GM23248 (cell line): ENCODE measurements around the gene TRMT112. TPM values are rescaled to one million over a fixed set of nuclear protein-coding genes. Genes with fewer than 3 reads are reported as not detected.

Experiments used
- DNase-seq: peaks from one replicate; pipeline ENCODE4 v3.0.0-alpha.2; 2015
- H2AFZ ChIP-seq: fragments of 200-600 bp; sonication (generic); 2 replicates; pipeline ENCODE4 v1.6.1; 2016; ENCODE audit warnings: antibody characterized with exemption
- H3F3A ChIP-seq: fragments of 200-600 bp; sonication (generic); 2 replicates; pipeline ENCODE4 v1.6.1; 2016; ENCODE audit warnings: mild to moderate bottlenecking, antibody characterized with exemption, mixed run types; ENCODE audit not compliant: insufficient read depth
- H3K27ac ChIP-seq: fragments of 200-600 bp; sonication (generic); 2 replicates; pipeline ENCODE4 v1.5.1; 2016; ENCODE audit warnings: mild to moderate bottlenecking
- H3K27me3 ChIP-seq: fragments of 200-600 bp; sonication (generic); replicated peaks from 2 replicates; pipeline ENCODE4 v1.6.1; 2016; ENCODE audit warnings: mild to moderate bottlenecking; ENCODE audit not compliant: insufficient read depth
- H3K36me3 ChIP-seq: fragments of 200-600 bp; sonication (generic); 2 replicates; pipeline ENCODE4 v1.6.1; 2016; ENCODE audit warnings: low read depth, mild to moderate bottlenecking
- H3K4me1 ChIP-seq: fragments of 200-600 bp; sonication (generic); 2 replicates; pipeline ENCODE4 v1.6.1; 2016; ENCODE audit warnings: mild to moderate bottlenecking; ENCODE audit not compliant: insufficient read depth
- H3K4me2 ChIP-seq: fragments of 200-600 bp; sonication (generic); one replicate; pipeline ENCODE4 v1.6.1; 2016; ENCODE audit warnings: mild to moderate bottlenecking; ENCODE audit not compliant: unreplicated experiment
- H3K4me3 ChIP-seq: fragments of 200-600 bp; sonication (generic); 2 replicates; pipeline ENCODE4 v1.5.1; 2016; ENCODE audit warnings: mild to moderate bottlenecking
- H3K79me2 ChIP-seq: fragments of 200-600 bp; sonication (generic); 2 replicates; pipeline ENCODE4 v1.6.1; 2016; ENCODE audit warnings: mild to moderate bottlenecking; ENCODE audit not compliant: insufficient read depth
- H3K9ac ChIP-seq: fragments of 200-600 bp; sonication (generic); 2 replicates; pipeline ENCODE4 v1.6.1; 2016; ENCODE audit warnings: mild to moderate bottlenecking
- H3K9me2 ChIP-seq: fragments of 200-600 bp; sonication (generic); 2 replicates; pipeline ENCODE4 v1.6.1; 2016; ENCODE audit warnings: mixed run types, mild to moderate bottlenecking, moderate library complexity; ENCODE audit not compliant: insufficient read depth
- H3K9me3 ChIP-seq: fragments of 200-600 bp; sonication (generic); one replicate; pipeline ENCODE4 v1.6.1; 2017; ENCODE audit warnings: low read depth
- H4K20me1 ChIP-seq: fragments of 200-600 bp; sonication (generic); 2 replicates; pipeline ENCODE4 v1.6.0; 2016; ENCODE audit not compliant: insufficient read depth
- EZH2 ChIP-seq: fragments of 200-600 bp; sonication (generic); IDR thresholded peaks from 2 replicates; pipeline ENCODE4 v1.6.1; 2018; ENCODE audit warnings: antibody characterized with exemption, mild to moderate bottlenecking; ENCODE audit not compliant: insufficient read depth, poor library complexity, severe bottlenecking
- EZH2phosphoT487 ChIP-seq: fragments of 200-600 bp; sonication (generic); IDR thresholded peaks from 2 replicates; pipeline ENCODE4 v1.6.1; 2018; ENCODE audit warnings: antibody characterized with exemption, moderate library complexity, mild to moderate bottlenecking, low read depth; ENCODE audit not compliant: insufficient read depth
- WGBS, 2 experiments: methylation state at CpG; one replicate each; pipeline ENCODE4 v1.1.6; 2015 to 2017; ENCODE audit warnings: low lambda C conversion rate in 2 of 2, low coverage in 1 of 2; ENCODE audit errors: missing lambda C conversion rate in 2 of 2; 5-methylcytosine and 5-hydroxymethylcytosine counted together
- in situ Hi-C: fragments of 300-500 bp; cut with MboI; formaldehyde crosslinking; loops from 2 replicates; pipeline ENCODE4 v1.15.0; 2020
- polyA plus RNA-seq: library from polyadenylated mRNA; unstranded; fragments of >200 nt; fragmentation: Nextera tagmentation; extraction: Ambion mirVana; gene quantifications from 2 replicates; pipeline ENCODE4 v1.2.1, GENCODE V29; 2016
- total RNA-seq: library from RNA; depleted of rRNA; stranded (reverse); fragments of >200 nt; shearing (Covaris generic); gene quantifications from 2 replicates; pipeline ENCODE4 v1.2.3, GENCODE V29; 2014

Gene TRMT112
- total and polyA plus RNA-seq, 2 experiments from 2014 or later = 161 to 269 TPM

GRCh38 chr11:64340671-64341335, 23.4 kb upstream of the TRMT112 start:
- no peaks in the 10 kb centered on the region for H3K9me3 ChIP-seq
- no peak overlapping the region for H3K4me2 ChIP-seq
- H3K9me2 ChIP-seq = no peaks in the 10 kb centered on the region
- no peaks in the 10 kb centered on the region for H3K79me2 ChIP-seq
- no peak overlapping the region for H3K9ac ChIP-seq
- H3F3A ChIP-seq = no peaks in the 10 kb centered on the region
- 19 to 30% methylated on average over 15 to 33 of the region's 33 CpGs for WGBS, 2 experiments
- H2AFZ ChIP-seq = no peak overlapping the region
- H4K20me1 ChIP-seq = no peaks in the 10 kb centered on the region
- H3K4me1 ChIP-seq = no peaks in the 10 kb centered on the region
- TF ChIP-seq EZH2phosphoT487 (no peak), EZH2 (no peak)
- H3K4me3 ChIP-seq = no peak overlapping the region
- in situ Hi-C loops = no loop called here
- H3K36me3 ChIP-seq = no peaks in the 10 kb centered on the region
- DNase-seq = peak; percentile 25
- no peak overlapping the region for H3K27ac ChIP-seq
- H3K27me3 ChIP-seq = no peaks in the 10 kb centered on the region

GRCh38 chr11:64339754-64340408, 22.5 kb upstream of the TRMT112 start, which contains the start of gene CCDC88B:
Gene CCDC88B (plus strand): TSS chr11:64340204. CDS start chr11:64340267, 63 bp downstream.
- Histone ChIP-seq H3K27me3 (no peaks in the 10 kb centered on the region), H3F3A (no peaks in the 10 kb centered on the region), H3K36me3 (no peaks in the 10 kb centered on the region), H2AFZ (no peak within 1 kb of the TSS), H3K4me1 (no peaks in the 10 kb centered on the region), H3K9ac (no peak within 1 kb of the TSS), H3K79me2 (no peaks in the 10 kb centered on the region), H3K4me3 (no peak within 1 kb of the TSS), H4K20me1 (no peaks in the 10 kb centered on the region), H3K4me2 (no peak within 1 kb of the TSS), H3K9me2 (no peaks in the 10 kb centered on the region), H3K27ac (no peak within 1 kb of the TSS), H3K9me3 (no peaks in the 10 kb centered on the region)
- in situ Hi-C loops = no loop called here
- WGBS, 2 experiments = 74 to 76% methylated on average over 13 to 16 of the region's 16 CpGs
- TF ChIP-seq EZH2phosphoT487 (no peak), EZH2 (no peak)
- DNase-seq = no peak

GRCh38 chr11:64339286-64339685, 21.9 kb upstream of the TRMT112 start:
- H3K9me2 ChIP-seq = no peaks in the 10 kb centered on the region
- H3K27ac ChIP-seq = no peak overlapping the region
- in situ Hi-C loops = no loop called here
- H3K4me3 ChIP-seq = no peak overlapping the region
- no peaks in the 10 kb centered on the region for H3F3A ChIP-seq
- H3K9me3 ChIP-seq = no peaks in the 10 kb centered on the region
- WGBS, 2 experiments = 58 to 63% methylated on average over 4 of the region's 4 CpGs
- no peaks in the 10 kb centered on the region for H3K36me3 ChIP-seq
- no peaks in the 10 kb centered on the region for H3K79me2 ChIP-seq
- TF ChIP-seq EZH2phosphoT487 = no peak
- H2AFZ ChIP-seq = no peak overlapping the region
- no peaks in the 10 kb centered on the region for H4K20me1 ChIP-seq
- no peak overlapping the region for H3K9ac ChIP-seq
- DNase-seq = no peak
- no peaks in the 10 kb centered on the region for H3K27me3 ChIP-seq
- H3K4me1 ChIP-seq = no peaks in the 10 kb centered on the region
- H3K4me2 ChIP-seq = no peak overlapping the region

GRCh38 chr11:64338716-64339115, 21.4 kb upstream of the TRMT112 start:
- Histone ChIP-seq H3F3A (no peaks in the 10 kb centered on the region), H2AFZ (no peak overlapping the region), H3K79me2 (no peaks in the 10 kb centered on the region), H3K4me2 (no peak overlapping the region), H3K9ac (no peak overlapping the region), H3K9me2 (no peaks in the 10 kb centered on the region), H4K20me1 (no peaks in the 10 kb centered on the region), H3K9me3 (no peaks in the 10 kb centered on the region), H3K4me3 (no peak overlapping the region), H3K27ac (no peak overlapping the region), H3K4me1 (no peaks in the 10 kb centered on the region), H3K27me3 (no peaks in the 10 kb centered on the region), H3K36me3 (no peaks in the 10 kb centered on the region)
- TF ChIP-seq EZH2 (no peak), EZH2phosphoT487 (no peak)
- in situ Hi-C loops = no loop called here
- DNase-seq = no peak
- WGBS, 2 experiments = 85 to 87% methylated on average over 7 to 8 of the region's 8 CpGs
